GM15510 (cell line): ENCODE measurements around the gene HLA-DRB1.

Experiments used
- POLR2A ChIP-seq: IDR thresholded peaks from 3 replicates; pipeline ENCODE4 v1.6.1; 2011; ENCODE audit warnings: borderline replicate concordance; ENCODE audit not compliant: insufficient read length; ENCODE audit errors: extremely low read depth

HLA-DRB1 gene

DNA sequence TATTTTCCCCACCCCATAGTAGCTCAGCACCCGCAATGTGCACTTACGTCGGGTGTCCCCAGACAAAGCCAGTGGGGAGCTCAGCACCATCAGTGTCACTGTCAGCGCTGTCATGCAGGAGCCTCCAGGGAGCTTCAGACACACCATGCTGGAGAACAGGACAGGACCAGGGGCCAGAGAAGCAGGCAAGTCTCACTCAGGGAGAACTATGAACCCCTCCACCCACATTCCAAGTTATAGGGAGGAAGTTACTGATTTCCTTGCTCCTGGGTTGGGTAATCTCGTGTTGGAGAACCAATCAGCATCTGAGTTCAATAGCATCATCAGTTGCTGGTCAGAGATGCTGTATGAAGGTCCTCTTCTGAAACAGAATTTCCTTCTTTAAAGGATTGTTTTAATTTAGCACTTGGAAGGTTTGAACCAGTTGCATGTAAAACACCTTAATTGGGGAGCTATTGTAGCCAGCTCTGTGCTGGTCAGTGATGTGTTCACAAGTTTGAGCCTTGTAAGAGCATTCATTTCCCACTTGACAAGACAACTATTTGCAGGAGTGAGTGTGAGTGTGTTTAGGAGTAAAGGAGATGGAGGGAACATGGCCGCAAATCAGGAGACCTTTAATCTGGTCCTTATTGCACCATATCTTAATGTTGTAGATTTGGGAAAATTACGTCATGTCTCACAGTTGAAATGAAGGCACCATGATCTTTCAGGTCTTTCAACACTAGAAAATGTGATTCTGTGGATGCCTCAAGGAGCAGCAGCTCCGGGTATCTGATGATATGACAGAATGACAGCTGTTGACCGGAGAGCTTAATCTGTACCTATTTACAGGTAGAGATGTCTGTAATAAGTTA lies at the start of gene HLA-DRB1:
Gene HLA-DRB1, minus strand, starts transcription at position 253 of the 854 bp plus-strand sequence. Its CDS starts 106 bp downstream, at position 147.
- peak; percentile 36 for TF ChIP-seq POLR2A

DNA sequence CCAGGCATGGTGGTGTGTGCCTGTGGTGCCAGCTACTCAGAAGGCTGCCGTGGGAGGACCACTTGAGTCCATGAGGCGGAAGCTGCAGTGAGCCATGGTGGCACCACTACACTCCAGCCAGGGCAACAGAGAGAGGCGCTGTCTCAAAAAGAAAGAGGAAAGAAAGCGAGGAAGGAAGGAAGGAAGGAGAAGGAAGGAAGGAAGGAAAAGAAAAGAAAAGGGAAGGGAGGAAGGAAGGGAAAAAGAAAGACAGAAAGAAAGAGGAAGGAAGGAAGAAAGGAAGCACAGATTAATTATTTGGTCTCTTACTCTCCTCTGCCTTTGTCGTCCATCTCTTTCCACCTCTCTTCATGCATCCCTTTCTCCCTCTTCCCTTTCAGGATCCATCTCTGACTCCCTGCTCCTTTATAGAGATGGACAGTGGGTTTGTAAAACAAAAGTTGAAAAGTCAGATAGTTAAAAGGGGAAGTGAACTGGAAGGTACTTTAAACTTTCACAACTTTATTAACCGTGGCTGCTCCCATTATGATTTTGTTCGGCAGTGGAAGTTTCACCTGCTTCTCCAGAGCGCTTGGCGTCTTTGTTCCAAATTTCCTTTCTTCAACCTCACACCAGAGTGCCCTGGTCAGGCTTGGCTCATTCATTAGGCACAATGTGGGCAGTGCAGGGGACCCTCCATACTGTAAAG lies 49.0 kb upstream of the HLA-DRB1 start:
- no peak for TF ChIP-seq POLR2A

DNA sequence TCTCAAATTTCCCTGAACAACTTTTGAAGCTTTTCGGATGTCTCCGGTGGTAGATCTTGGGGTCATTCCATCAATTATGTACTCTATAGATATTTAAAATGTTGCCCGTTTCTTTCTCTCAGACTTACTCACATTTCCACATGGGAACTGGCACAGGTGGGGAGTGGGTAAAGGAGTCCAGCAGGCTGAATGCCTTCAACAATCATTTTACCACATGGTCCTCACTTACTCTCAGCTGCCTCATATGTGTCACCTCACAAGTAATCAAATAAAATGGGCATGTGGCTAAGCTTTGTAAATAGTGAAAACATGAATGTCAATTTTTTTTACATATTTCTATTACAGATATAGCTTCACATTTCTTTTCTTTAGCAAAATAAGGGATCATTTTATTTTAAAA lies 48.2 kb upstream of the HLA-DRB1 start:
- TF ChIP-seq POLR2A: no peak

DNA sequence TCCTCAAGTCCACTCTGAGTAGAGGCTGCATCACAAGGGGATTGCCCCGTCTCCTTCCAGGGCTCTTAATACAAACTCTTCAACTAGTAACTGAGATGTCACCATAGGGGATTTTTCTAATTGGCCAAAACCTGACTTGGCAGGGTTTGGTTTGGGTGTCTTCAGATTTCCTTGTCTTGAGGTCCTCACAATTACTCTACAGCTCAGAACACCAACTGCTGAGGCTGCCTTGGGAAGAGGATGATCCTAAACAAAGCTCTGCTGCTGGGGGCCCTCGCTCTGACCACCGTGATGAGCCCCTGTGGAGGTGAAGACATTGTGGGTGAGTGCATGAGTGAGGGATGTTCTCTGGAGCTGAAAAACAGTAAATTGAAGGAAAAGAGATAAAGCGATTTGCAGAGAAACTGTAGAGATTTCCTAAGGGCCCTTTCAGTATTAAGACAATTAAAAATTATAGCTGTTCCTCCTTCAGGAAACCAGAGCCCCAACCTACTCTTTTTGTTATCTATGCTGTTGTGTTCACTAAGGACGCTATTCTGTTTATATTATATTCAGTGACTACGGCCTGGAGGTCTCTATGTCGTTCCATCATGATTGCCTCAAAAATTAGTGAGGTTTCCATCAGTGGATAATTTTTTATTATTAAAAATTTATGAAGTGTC lies 47.7 kb upstream of the HLA-DRB1 start, which contains the start of gene HLA-DQA1:
Gene HLA-DQA1, plus strand, starts transcription at position 188 of the 662 bp plus-strand sequence. Its CDS starts 53 bp downstream, at position 241.
- TF ChIP-seq POLR2A: peak; percentile 58

DNA sequence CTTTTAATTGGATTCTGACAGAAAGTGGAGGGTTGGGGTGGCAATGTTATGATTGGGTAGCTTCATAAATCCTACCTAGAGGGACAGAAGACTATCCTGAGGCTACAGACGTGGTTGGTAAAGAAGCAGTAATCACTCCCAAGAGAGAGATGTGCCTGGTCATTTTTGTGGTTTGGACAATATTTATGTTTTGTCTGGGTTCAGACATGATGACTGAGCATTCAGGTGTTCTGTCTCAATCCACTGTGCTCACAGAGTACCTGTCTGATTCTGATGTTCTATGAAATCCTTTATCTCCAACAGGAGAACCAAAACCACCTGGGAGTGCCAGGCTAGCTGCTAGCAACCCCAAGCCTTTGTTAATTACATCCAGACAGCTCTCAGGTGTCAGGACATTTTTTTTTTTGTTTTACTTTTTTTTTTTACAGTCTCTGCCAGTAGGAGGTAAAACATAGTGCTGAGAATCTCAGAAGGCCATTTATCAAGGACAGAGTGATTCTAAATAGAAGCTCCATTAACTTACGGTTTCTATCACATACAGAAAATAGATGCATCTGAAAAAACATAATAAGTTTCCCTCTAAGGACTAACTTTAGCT lies 46.0 kb upstream of the HLA-DRB1 start:
- TF ChIP-seq POLR2A: no peak

DNA sequence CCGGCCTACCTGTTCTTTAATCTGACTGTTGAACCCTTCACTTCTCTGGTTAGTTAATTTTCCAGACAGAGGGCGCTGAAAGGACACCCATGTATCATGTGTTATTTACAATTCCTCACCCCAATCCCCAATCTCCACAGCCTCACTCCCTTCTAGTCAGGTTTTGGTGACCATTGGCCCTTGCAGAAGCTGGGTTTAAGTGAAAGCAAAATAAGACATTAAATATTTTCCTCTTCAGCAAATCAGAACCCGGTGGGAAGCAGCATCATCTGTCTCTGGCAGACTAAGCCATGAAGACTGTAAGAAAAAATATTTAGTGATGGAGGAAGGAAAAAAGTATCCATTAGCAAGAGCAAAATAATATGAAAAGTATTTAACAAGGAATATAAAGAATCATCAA lies 38.2 kb upstream of the HLA-DRB1 start:
- no peak for TF ChIP-seq POLR2A

DNA sequence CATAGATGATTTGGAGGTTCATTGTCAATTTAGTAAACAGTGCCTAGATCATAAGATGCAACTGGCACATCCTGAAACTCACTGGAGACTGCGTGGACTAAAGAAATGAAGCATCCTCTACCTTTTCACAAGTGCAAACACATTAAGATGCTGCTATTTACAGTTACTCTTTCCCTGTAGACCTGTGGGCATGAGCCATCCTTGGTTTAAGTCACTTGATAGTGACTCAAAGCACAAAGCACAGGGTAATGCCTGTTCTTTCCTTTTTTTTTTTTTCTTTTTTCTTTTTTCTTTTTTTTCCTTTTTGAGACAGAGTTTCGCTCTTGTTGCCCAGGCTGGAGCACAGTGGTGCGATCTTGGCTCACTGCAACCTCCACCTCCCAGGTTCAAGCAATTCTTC lies 37.6 kb upstream of the HLA-DRB1 start:
- TF ChIP-seq POLR2A: no peak

DNA sequence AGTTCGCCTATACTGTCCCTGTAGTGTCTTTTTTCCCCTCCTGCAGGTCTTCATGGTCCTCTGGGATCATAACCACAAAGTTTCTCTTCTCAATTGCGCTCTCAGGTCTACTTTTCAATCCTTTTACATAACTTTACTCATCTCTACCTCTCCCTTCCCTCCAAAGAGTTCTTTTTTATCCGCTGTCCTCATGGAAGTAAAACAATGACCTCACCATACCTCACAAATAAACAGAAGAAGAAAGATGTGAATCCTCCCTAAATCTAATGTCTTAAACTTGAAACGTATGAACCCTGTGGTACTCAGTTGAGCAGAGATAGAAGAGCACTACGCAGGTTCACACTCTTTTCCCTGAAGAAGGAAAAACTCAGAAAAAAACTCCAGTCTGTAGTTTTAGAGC lies 35.5 kb upstream of the HLA-DRB1 start:
- TF ChIP-seq POLR2A: no peak

DNA sequence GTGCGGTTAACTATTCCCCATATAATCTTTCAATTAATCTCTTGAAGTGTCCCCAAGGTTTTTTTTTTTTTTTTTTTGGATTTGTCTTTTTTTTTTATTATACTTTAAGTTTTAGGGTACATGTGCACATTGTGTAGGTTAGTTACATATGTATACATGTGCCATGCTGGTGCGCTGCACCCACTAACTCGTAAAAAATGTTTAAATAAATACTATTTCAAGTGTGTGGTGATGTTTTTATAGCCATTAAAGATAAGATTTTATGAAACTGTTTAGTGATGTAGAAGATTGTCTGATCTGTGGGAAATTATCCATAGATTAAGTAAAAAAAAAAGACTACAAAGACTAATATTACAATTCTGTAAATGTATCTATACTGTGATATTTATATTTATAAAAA lies 34.9 kb upstream of the HLA-DRB1 start:
- TF ChIP-seq POLR2A: no peak

DNA sequence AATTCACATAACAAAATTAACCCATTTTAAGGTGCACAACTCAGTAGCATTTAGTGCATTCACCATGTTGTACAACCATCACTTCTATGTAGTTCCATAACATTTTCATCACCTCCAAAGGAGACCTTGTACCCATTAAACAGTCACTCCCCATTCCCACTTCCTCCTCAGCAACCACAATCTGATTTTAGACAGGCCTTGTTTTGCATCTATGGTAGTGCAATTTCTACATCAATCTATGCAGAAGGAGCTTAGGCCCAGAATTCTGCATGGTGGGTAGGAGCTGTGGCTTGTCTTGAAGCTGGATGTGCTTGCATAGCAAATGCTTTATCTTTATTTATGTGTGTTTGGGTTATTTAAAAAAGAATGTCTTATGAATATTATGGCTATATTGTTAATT lies 34.0 kb upstream of the HLA-DRB1 start:
- TF ChIP-seq POLR2A: no peak

DNA sequence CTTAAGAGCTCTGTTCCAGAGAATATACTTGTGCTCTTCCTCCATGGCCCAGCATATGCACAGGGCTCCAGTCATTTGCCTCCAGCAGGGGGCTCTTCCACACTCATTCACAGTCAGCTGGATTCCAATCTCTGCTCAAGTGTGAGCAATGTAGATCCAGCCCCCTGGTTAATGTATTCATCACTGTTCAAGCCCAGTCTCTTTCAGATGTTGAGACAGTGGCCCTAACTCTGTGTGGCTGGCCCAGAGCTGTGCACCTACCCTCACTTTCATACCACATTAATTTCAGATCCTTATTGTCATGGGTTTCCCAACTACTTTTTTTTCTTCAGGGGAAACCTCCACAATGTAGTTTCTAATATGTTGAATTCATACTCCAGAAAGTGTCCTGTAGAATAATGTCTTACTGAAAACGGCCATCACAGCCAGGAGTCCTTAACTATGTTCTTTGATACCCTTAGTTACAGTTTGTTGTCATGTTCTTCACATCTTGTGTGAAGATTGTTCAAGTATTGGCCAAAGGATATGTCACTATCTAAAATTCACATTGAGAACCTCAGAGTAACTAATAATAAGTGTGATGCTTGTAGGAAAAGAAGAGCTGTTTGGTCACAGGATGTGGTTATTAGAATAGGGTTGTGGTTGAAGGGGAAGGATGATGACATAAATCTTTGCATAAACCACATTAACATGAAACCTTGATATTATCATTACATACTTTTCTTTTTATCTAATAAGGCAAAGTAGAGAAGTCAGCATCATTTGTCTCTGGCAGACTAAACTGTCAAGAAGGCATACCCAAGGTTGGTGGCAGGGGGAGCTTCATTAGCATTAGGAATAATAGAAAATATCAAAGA lies 33.1 kb upstream of the HLA-DRB1 start:
- TF ChIP-seq POLR2A: peak; percentile 15

DNA sequence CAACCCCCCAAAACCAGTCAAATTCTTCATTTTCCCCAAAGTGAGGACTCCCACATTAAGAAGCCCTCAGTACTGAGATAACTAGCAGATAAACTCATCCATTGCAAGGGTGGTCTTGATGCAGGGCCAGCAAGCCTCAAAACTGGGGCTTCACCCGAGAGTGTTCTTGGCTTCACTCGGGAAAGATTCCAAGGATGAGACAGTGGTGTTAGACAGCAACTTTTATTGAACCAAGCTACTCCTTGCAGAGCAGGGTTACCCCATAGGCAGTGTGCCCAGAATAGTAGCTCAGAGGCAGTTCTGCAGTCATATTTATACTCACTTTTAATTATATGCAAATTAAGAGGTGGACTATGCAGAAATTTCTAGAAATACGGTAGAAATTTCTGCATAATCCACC lies 31.7 kb upstream of the HLA-DRB1 start:
- TF ChIP-seq POLR2A: peak; percentile 47

DNA sequence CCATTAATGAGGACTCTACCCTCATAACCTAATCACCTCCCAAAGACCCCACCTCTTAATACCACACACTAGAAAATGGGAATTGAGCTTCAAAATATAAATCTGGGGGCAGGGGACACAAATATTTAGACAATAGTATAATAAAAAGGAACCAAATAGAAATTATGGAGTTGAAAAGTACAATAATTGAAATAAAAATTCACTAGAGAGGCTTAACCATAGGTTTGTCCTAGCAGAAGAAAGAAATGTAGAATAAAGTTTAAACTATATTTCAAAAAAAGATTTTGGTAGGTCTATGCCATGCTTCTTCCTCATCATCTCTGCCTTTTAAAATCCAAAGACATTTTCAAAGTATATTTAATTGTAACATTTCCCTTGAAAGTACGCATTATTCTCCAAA lies 28.1 kb upstream of the HLA-DRB1 start:
- no peak for TF ChIP-seq POLR2A
